ENCODE results near the gene KIF2A.

DNA sequence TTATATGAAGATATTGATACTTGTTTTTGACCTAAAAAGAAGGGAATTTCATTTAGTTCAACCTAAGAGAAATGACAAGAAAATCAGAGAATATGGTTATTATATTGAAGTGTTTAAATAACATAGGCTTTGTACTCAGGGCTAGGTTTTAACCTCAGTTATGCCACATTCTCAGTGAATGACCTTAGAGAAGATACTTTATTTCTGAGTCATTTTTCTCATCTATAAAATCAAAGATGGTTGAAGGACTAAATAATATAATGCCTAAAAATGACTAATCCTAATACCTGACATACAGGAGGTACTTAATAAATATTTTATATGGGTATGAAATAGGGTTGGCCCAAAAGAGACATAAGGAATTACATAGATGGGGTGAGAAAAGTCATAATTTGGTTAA lies 65.4 kb downstream of the KIF2A start:
- TF ChIP-seq, protein P1, sequence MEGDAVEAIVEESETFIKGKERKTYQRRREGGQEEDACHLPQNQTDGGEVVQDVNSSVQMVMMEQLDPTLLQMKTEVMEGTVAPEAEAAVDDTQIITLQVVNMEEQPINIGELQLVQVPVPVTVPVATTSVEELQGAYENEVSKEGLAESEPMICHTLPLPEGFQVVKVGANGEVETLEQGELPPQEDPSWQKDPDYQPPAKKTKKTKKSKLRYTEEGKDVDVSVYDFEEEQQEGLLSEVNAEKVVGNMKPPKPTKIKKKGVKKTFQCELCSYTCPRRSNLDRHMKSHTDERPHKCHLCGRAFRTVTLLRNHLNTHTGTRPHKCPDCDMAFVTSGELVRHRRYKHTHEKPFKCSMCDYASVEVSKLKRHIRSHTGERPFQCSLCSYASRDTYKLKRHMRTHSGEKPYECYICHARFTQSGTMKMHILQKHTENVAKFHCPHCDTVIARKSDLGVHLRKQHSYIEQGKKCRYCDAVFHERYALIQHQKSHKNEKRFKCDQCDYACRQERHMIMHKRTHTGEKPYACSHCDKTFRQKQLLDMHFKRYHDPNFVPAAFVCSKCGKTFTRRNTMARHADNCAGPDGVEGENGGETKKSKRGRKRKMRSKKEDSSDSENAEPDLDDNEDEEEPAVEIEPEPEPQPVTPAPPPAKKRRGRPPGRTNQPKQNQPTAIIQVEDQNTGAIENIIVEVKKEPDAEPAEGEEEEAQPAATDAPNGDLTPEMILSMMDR (conservative IDR thresholded peaks at IDR 0.05; ENCODE audit: low read length), result no peak
- TF ChIP-seq EZH2phosphoT487 (IDR thresholded peaks at IDR 0.05; ENCODE audit: borderline replicate concordance, low read depth, low read length), result no peak

Data from OCI-LY7 (cell line).